GM12891 (cell line): ENCODE data around the gene THUMPD2.

Experiments used
- PAX5 ChIP-seq: IDR thresholded peaks from 2 replicates; pipeline ENCODE4 v1.6.1; 2011; ENCODE audit warnings: low read length, moderate library complexity, mild to moderate bottlenecking; ENCODE audit not compliant: insufficient read depth, severe bottlenecking
- POLR2A ChIP-seq: IDR thresholded peaks from 2 replicates; pipeline ENCODE4 v1.6.1; 2011; ENCODE audit warnings: low read depth, low read length, control low read depth
- SPI1 ChIP-seq: IDR thresholded peaks from 2 replicates; pipeline ENCODE4 v1.6.1; 2011; ENCODE audit warnings: low read depth, low read length, control low read depth
- TAF1 ChIP-seq: IDR thresholded peaks from 2 replicates; pipeline ENCODE4 v1.6.1; 2011; ENCODE audit warnings: low read depth, low read length, control low read depth

GRCh38 chr2:39821871-39822270 lies 42.8 kb upstream of the THUMPD2 start:
- TF ChIP-seq TAF1 (no peak), PAX5 (no peak), POLR2A (no peak), SPI1 (no peak)
